BE2C (cell line): Measurements from ENCODE around the gene TRPC4.

Experiments
- DNase-seq: peaks from one replicate; pipeline ENCODE4 v3.0.0-alpha.2; 2020
- H3K27me3 ChIP-seq: fragments of 250-450 bp; sonication (Bioruptor Pico); 2 replicates; pipeline ENCODE4 v1.5.1; 2020; ENCODE audit warnings: mild to moderate bottlenecking
- H3K36me3 ChIP-seq: fragments of 250-450 bp; sonication (Bioruptor Pico); 2 replicates; pipeline ENCODE4 v1.5.1; 2020; ENCODE audit warnings: mild to moderate bottlenecking
- H3K4me1 ChIP-seq: fragments of 250-450 bp; sonication (Bioruptor Pico); 2 replicates; pipeline ENCODE4 v1.5.1; 2020
- H3K4me3 ChIP-seq: 2 replicates; pipeline ENCODE4 v1.5.1; 2011; ENCODE audit warnings: low read depth, low read length
- H3K9me3 ChIP-seq: fragments of 250-450 bp; sonication (Bioruptor Pico); 2 replicates; pipeline ENCODE4 v1.5.1; 2020
- TF ChIP-seq, protein P1 (sequence below): IDR thresholded peaks from 2 replicates; pipeline ENCODE4 v1.5.1; 2012; ENCODE audit warnings: mild to moderate bottlenecking, low read depth, low read length

Gene TRPC4

DNA sequence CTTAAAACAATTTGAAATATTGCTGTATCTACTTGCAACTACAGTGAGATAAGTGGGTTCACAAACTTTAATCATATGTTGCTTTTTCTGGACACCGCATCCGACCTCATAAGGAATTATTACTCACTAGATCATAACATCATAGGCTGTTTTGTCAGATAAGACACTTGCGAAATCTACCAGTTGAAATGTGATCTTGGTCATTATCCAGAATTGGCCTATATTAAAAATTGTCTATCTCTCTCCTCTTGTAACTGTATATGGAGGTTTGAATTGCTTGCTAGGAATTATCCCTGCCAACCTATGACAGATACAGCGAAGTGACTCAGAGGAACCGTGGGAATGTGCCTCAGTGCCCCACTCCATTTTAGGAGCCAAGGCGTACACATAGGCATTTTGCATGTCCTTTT is 154.0 kb downstream of the TRPC4 start:
- H3K36me3 ChIP-seq: no peaks in the 10 kb centered on the region
- 0 out of 2 replicates have a peak, but pooled peaks cover 5% of the 10 kb centered on the region for H3K27me3 ChIP-seq
- no peak overlapping the region for H3K4me3 ChIP-seq
- no peaks in the 10 kb centered on the region for H3K4me1 ChIP-seq
- no peaks in the 10 kb centered on the region for H3K9me3 ChIP-seq
- no peak for DNase-seq
- TF ChIP-seq, protein P1, sequence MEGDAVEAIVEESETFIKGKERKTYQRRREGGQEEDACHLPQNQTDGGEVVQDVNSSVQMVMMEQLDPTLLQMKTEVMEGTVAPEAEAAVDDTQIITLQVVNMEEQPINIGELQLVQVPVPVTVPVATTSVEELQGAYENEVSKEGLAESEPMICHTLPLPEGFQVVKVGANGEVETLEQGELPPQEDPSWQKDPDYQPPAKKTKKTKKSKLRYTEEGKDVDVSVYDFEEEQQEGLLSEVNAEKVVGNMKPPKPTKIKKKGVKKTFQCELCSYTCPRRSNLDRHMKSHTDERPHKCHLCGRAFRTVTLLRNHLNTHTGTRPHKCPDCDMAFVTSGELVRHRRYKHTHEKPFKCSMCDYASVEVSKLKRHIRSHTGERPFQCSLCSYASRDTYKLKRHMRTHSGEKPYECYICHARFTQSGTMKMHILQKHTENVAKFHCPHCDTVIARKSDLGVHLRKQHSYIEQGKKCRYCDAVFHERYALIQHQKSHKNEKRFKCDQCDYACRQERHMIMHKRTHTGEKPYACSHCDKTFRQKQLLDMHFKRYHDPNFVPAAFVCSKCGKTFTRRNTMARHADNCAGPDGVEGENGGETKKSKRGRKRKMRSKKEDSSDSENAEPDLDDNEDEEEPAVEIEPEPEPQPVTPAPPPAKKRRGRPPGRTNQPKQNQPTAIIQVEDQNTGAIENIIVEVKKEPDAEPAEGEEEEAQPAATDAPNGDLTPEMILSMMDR: no peak

DNA sequence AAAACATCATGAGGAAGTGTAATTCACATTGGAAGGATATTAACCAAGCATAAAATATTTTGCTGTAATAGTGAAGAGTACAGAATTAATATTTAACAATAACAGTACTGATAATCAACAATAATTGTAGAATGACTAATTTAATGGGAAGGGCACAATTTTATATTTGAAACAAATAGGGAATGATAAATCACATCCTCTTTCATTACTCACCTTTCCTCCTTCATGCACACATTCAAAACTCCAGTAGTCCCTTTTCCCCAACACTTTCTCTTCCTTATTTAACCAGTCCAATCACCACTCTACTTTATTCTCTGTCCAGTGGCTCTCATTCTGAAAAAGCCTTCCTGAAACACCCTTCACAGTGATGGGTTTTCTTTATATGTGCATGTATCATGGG is 160.3 kb downstream of the TRPC4 start:
- H3K36me3 ChIP-seq: no peaks in the 10 kb centered on the region
- no peaks in the 10 kb centered on the region for H3K27me3 ChIP-seq
- no peaks in the 10 kb centered on the region for H3K4me1 ChIP-seq
- no peak for DNase-seq
- no peaks in the 10 kb centered on the region for H3K9me3 ChIP-seq
- H3K4me3 ChIP-seq: no peak overlapping the region
- TF ChIP-seq, protein P1: no peak

DNA sequence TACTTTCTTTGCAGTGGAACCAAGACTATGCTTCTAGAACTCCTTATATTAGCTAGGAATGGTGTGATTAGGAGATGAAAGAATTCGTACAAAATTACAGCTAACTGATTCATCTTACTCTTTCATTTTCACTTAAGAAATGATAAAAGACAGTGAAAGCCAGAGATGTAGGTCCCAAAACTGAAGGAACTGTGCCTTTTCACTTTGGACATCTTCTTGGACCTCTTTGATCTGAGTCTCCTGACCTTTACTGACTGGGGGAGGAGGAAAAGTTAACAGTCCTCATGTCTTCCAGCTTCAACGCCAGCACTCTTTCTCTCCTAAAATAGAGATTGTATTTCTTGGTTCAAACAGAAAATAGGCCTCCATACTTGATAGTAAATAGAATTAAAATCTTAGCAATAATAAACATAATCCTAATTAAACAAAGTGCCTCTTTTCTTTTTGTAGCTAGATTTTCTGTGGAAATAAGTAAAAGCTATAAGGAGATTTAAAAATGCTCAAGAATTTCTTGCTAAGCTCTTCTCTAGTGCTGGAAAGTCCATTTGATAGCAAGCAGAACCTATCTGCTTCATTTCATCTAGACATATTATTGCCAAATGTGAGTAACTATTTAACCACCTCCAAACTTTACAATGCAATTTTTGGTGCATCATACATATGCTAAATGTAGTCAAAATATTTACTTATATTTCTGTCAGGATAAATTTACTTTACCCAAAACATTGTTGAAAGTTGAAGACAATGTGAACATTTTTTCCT is 161.7 kb downstream of the TRPC4 start:
- no peaks in the 10 kb centered on the region for H3K4me1 ChIP-seq
- no peaks in the 10 kb centered on the region for H3K9me3 ChIP-seq
- DNase-seq: no peak
- TF ChIP-seq, protein P1: no peak
- no peaks in the 10 kb centered on the region for H3K36me3 ChIP-seq
- no peaks in the 10 kb centered on the region for H3K27me3 ChIP-seq
- H3K4me3 ChIP-seq: no peak overlapping the region

DNA sequence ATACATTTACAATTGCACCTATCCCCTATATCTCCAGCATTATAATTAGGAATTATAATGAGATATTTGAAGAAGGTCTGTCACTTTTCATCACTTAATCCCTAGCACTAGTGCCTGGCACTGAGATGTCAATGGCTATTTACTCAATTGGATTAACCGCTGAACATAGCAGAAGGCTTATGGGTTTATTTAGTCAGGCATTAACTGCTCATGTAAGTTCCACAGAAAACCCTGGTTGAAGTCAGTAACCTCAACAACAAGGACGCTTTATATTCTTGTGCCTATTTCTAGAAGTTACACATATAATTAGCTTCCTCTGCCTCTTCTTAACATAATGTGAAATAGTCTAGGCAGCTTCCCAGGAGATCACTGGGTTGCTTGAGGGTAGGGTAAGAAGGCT is 163.5 kb downstream of the TRPC4 start:
- Histone ChIP-seq H3K9me3 (no peaks in the 10 kb centered on the region), H3K27me3 (no peaks in the 10 kb centered on the region), H3K4me1 (no peaks in the 10 kb centered on the region), H3K36me3 (no peaks in the 10 kb centered on the region), H3K4me3 (no peak overlapping the region)
- TF ChIP-seq, protein P1: no peak
- no peak for DNase-seq

DNA sequence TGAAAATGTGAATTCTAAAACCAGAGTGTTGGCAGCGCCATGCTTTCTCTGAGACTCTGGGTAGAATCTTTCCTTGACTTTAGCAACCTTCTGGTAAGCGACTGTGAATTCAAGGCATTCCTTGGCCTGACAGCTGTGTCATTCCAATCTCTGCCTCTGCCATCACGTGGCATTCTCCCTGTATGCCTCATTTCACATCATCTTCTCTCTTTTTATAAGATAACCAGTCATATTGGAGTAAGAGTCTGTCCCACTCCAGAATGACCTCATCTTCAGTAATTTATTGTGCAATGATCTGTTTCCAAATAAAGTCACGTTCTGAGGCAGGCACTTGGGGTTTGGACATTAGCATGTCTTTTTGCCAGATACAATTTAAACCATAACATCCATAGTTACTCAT is 167.6 kb downstream of the TRPC4 start:
- Histone ChIP-seq H3K36me3 (no peaks in the 10 kb centered on the region), H3K4me1 (no peaks in the 10 kb centered on the region), H3K9me3 (no peaks in the 10 kb centered on the region), H3K27me3 (no peaks in the 10 kb centered on the region), H3K4me3 (no peak overlapping the region)
- TF ChIP-seq, protein P1: no peak
- DNase-seq: no peak

DNA sequence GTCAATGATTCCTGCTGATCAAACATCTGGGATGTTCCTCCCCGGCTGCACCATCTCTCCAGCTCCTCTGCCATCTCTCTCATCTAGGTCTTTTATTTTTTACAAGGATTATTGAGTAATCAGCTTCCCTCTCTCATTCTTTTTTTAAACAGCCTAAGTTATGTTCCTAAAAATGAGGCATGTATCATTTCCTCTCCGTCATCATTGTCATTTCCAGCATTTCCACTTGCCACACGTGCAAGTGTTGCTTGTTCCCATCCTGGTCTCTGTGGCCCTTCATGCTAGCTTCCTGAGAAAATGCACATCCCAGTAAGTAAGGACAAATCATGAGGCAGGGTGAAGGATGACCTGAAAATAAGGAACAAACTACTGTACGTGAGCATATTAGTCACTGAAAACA is 168.3 kb downstream of the TRPC4 start:
- Histone ChIP-seq H3K4me3 (no peak overlapping the region), H3K36me3 (no peaks in the 10 kb centered on the region), H3K9me3 (no peaks in the 10 kb centered on the region), H3K27me3 (no peaks in the 10 kb centered on the region), H3K4me1 (no peaks in the 10 kb centered on the region)
- no peak for DNase-seq
- TF ChIP-seq, protein P1: no peak
